Pancreas (tissue), 10 donors: ENCODE measurements around the gene SRSF9. TPM values are rescaled to one million over a fixed set of nuclear protein-coding genes. Genes with fewer than 3 reads are reported as not detected.
"Not testable (repeated sequence)": the region's sequence is repeated elsewhere in the genome, so short reads cannot be mapped to it uniquely, and the experiment has no call there.

Experiments
- ATAC-seq, 4 donors: fragments of 200-7000 bp; cut with Tn5 transposase; one replicate each; pipeline versions ENCODE4 v1.8.0 to v1.9.1; 2020; ENCODE audit warnings: mild to moderate bottlenecking in 4 of 4, moderate library complexity in 4 of 4
- DNase-seq, 6 donors: peaks; one replicate each; pipeline ENCODE4 v3.0.0-alpha.2; 2020
- FAIRE-seq: peaks from 2 replicates; lab custom pipeline; 2012; peaks lifted over from hg19 to GRCh38; lab: Jason Lieb, UNC
- H3K27ac ChIP-seq, 4 donors: fragments of 200-600 bp; sonication (generic); 1 replicate in 3 of 4; 2 replicates in 1 of 4; pipeline versions ENCODE4 v1.5.0 to v1.8.0; 2020
- H3K27me3 ChIP-seq, 4 donors: fragments of 200-600 bp; one replicate each; pipeline ENCODE4 v1.8.0; 2021
- H3K36me3 ChIP-seq, 3 donors: fragments of 200-600 bp; sonication (generic) in 1 of 3; one replicate each; pipeline versions ENCODE4 v1.5.0 to v1.8.0; 2020 to 2021
- H3K4me1 ChIP-seq, 3 donors: fragments of 200-600 bp; one replicate each; pipeline ENCODE4 v1.8.0; 2021
- H3K4me3 ChIP-seq, 4 donors: fragments of 200-600 bp; sonication (generic) in 2 of 4; one replicate each; pipeline versions ENCODE4 v1.5.0 to v1.8.0; 2020 to 2021
- H3K9me3 ChIP-seq, 4 donors: fragments of 200-600 bp; one replicate each; pipeline ENCODE4 v1.8.0; 2021
- CTCF ChIP-seq, 4 donors: fragments of 200-600 bp; sonication (generic) in 3 of 4; IDR thresholded peaks; one replicate each; pipeline versions ENCODE4 v1.5.0 to v1.8.0; 2021; ENCODE audit warnings: antibody characterized with exemption in 4 of 4
- WGBS, 2 donors: extraction: QIAGEN DNeasy Blood & Tissue Kit; methylation state at CpG; one replicate each; pipeline ENCODE4 v1.1.7; 2013; 5-methylcytosine and 5-hydroxymethylcytosine counted together
- intact Hi-C, 3 donors: fragments of 100-400 bp; cut with DNase I; formaldehyde crosslinking; loops; one replicate each; pipeline versions ENCODE4 v1.11.1 to v1.14.2; 2022
- polyA plus RNA-seq, 2 donors: library from polyadenylated mRNA; stranded (reverse); fragments of 200-250 nt; gene quantifications; one replicate each; pipeline ENCODE4 v1.2.3, GENCODE V29; 2013
- total RNA-seq, 6 donors: library from RNA; stranded (reverse); fragmentation: NEBNext Ultra II Directional in 4 of 6; extraction: Animal tissue kit (Norgen Biotek cat#: 25700) in 4 of 6; gene quantifications; one replicate each; pipeline versions ENCODE4 v1.2.1 to v1.2.4, GENCODE V29; 2021 to 2023
- donor health status: healthy with polysubstance abuse.
- donor health status: DM: no; HTN: no; CAD: no; lungs with moderate emphysema.
- donor health status: DM: no; HTN: no; CAD: no.
- donor health status: control.
- donor health status: control.
- donor health status: Bipolar disorder and iron deficiency.
- donor health status: DM: yes; HTN: yes; CAD: no.
- donor health status: DM: no; HTN: no; CAD: no.
- donor health status: DM: no; HTN: no; CAD: no.
- donor health status: DM: yes; HTN: yes; CAD: no.

SRSF9 gene
- total RNA-seq (10 to 100 TPM; 69.0 to 91.7 (median 79.5) TPM), polyA plus RNA-seq (100 to 1,000 TPM in 1 of 2 donors, 10 to 100 TPM in 1; 50.9 to 103 TPM)

- TF ChIP-seq CTCF (IDR thresholded peaks at IDR 0.05), result peak; percentile 85 to 95 (median 88)
- Histone ChIP-seq H3K4me3 (peak within 1 kb of the TSS; percentile 43 to 94 (median 94)), H3K36me3 (peaks cover 4 to 7% (median 5%) of the 10 kb centered on the region in 3 donors), H3K27ac (peak within 1 kb of the TSS; percentile 76 to 89 (median 84)), H3K9me3 (no peaks in the 10 kb centered on the region), H3K27me3 (no peaks in the 10 kb centered on the region), H3K4me1 (peaks cover 18 to 22% (median 20%) of the 10 kb centered on the region in 3 donors)
- no peak for FAIRE-seq
- 1% methylated on average over 84 to 88 of the region's 88 CpGs for WGBS, 2 donors
- intact Hi-C loops, result no loop called here
- peak; percentile 88 to 95 (median 91) for ATAC-seq
- DNase-seq, result peak; percentile 94 to 99 (median 96)
These were observed at the start of gene SRSF9 for GRCh38 chr12:120469450-120470149. TSS of gene SRSF9 (minus strand) at chr12:120469748. CDS start at chr12:120469609, 139 bp downstream.

- H3K4me3 ChIP-seq, H3K27ac ChIP-seq, H3K9me3 ChIP-seq, H3K27me3 ChIP-seq, intact Hi-C loops, FAIRE-seq, DNase-seq, ATAC-seq, H3K4me1 ChIP-seq: not testable (repeated sequence)
- peaks cover 0 to 16% (median 0%) of the 10 kb centered on the region in 3 donors for H3K36me3 ChIP-seq
- WGBS, 2 donors, result 98 to 99% methylated on average over 8 of the region's 8 CpGs
These were observed 49.8 kb upstream of the SRSF9 start for GRCh38 chr12:120519324-120519723.

- Histone ChIP-seq H3K27ac (no peak overlapping the region), H3K9me3 (no peaks in the 10 kb centered on the region), H3K4me1 (no peaks in the 10 kb centered on the region), H3K36me3 (peaks cover 0 to 16% (median 0%) of the 10 kb centered on the region in 3 donors), H3K4me3 (no peak overlapping the region), H3K27me3 (no peaks in the 10 kb centered on the region)
- no peak for TF ChIP-seq CTCF (IDR thresholded peaks at IDR 0.05)
- FAIRE-seq, result no peak
- intact Hi-C loops, result no loop called here
- ATAC-seq, result no peak
- WGBS, 2 donors, result 96 to 100% methylated on average over 2 of the region's 2 CpGs
- DNase-seq, result no peak
These were observed 45.9 kb upstream of the SRSF9 start for GRCh38 chr12:120515496-120515895.

GRCh38 chr12:120514002-120514401, 44.5 kb upstream of the SRSF9 start:
- Histone ChIP-seq H3K4me1 (no peaks in the 10 kb centered on the region), H3K4me3 (no peak overlapping the region), H3K9me3 (no peaks in the 10 kb centered on the region), H3K27ac (no peak overlapping the region), H3K36me3 (peaks cover 0 to 28% (median 5%) of the 10 kb centered on the region in 3 donors), H3K27me3 (no peaks in the 10 kb centered on the region)
- 86 to 92% methylated on average over 7 of the region's 7 CpGs for WGBS, 2 donors
- intact Hi-C loops, result no loop called here
- DNase-seq, result no peak
- no peak for FAIRE-seq
- TF ChIP-seq CTCF (IDR thresholded peaks at IDR 0.05), result no peak
- ATAC-seq, result no peak

GRCh38 chr12:120508537-120508936, 39.0 kb upstream of the SRSF9 start:
- Histone ChIP-seq H3K4me1 (no peaks in the 10 kb centered on the region), H3K36me3 (peaks cover 0 to 19% (median 5%) of the 10 kb centered on the region in 3 donors), H3K9me3 (no peaks in the 10 kb centered on the region), H3K27me3 (no peaks in the 10 kb centered on the region), H3K27ac (no peak overlapping the region), H3K4me3 (no peak overlapping the region)
- intact Hi-C loops, result no loop called here
- FAIRE-seq (no peak), DNase-seq (no peak), ATAC-seq (no peak)
- WGBS, 2 donors, result 91 to 94% methylated on average over 8 of the region's 8 CpGs
- no peak for TF ChIP-seq CTCF (IDR thresholded peaks at IDR 0.05)
